Embryonic facial prominence (tissue), 1 donor: ENCODE results near the gene DCN.
"Not testable (repeated sequence)": the region's sequence is repeated elsewhere in the genome, so short reads cannot be mapped to it uniquely, and the experiment has no call there.

Experiments
- DNase-seq: peaks from one replicate; pipeline ENCODE4 v3.0.0-alpha.2; 2016; ENCODE audit errors: extremely low spot score

Gene DCN, protein sequence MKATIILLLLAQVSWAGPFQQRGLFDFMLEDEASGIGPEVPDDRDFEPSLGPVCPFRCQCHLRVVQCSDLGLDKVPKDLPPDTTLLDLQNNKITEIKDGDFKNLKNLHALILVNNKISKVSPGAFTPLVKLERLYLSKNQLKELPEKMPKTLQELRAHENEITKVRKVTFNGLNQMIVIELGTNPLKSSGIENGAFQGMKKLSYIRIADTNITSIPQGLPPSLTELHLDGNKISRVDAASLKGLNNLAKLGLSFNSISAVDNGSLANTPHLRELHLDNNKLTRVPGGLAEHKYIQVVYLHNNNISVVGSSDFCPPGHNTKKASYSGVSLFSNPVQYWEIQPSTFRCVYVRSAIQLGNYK

DNA sequence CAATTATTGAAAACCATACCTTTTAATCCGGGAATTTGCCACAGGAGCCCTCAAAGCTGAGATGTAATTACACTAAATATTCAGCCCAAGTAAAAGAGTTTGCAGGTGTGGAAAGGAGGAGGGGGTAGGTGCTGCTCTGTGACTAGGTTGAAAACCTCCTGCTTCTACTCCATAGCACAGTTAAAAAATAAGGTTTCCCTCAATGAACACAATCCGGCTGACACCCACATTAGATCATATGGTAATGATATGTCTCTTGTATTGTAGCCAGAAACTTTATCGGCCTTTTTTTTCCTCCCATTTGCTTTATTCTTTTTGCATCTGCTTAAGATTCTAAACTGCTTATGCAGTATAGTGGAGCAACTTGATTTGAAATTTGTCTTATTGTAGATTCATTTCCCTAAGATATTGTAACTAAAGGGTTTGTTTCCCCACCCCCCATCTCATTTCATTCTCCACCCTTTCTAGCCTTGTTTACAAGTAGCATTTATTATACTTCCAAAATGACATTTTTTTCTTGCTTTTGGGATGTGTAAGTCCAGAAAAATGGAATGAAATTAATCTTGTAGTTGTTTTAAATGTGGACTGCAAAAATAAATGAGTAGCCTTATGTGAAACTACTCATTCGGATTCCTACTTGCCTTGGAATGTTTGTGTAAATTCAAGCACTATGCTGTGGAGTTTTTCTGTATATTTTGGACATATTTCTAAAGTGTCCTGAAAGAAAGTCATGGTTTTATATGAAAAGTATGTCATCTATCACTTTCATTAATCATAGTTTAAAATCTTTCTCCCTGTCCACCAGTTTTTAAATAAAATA, at the start of gene DCN:
Gene DCN, minus strand, starts transcription at position 182 of the 820 bp plus-strand sequence. CDS start 4,265 bp downstream, outside the sequence.
- DNase-seq, result peak; percentile 78

DNA sequence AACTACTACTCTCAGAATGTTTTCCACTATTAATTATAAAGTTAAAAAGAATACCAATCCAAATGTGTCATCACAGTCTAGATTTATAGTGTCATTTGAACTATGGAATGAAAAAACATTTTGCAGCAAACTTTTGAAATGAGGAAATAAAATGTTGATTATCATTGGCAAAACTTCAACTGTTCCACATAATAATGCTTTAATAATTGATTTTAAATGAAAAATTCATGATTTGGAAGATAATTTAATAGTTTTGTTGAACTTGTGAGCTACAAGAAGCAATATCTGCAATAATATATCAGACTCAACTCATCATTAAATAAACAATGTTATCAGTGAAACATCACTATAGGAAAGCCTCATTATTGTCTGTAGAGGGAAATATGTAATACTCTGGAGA, 48.2 kb upstream of the DCN start:
- DNase-seq, result no peak

DNA sequence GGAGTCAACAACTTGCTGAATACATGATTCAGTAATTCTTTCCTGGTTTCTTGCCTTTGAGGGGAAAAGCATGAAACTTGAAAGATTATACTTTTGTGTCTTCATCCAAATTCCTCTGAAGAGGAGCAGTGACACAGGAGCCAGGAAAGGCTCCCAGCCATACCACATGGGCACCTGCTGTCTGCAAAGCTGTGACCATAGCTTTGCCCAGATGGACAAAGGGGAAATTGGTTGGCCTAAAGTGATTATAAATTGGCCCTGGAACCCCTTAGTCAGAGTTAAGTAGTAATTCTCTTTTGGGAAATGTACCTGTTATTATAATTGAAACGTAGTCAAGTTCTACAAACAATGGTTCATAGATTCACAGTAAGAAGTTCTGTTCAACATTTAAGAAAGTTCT, 44.3 kb upstream of the DCN start:
- DNase-seq, result no peak

DNA sequence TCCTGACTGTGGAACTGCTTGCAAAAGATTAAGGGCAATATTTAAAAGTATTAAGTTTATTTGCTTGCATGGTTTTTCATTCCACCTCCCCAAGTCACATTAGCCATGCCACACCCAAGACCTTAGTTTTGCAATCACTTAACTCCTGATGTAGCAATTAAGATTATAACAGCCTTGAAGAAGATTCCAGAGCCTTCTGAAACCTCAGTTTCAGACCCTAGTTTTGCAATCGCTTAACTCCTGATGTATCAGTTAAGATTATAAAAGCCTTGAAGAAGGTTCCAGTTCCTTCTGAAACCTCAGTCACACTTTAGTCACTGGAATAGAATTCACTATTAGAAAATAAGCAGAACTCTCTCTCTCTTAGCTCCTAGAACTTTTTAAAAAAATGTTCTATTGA, 42.7 kb upstream of the DCN start:
- no peak for DNase-seq

DNA sequence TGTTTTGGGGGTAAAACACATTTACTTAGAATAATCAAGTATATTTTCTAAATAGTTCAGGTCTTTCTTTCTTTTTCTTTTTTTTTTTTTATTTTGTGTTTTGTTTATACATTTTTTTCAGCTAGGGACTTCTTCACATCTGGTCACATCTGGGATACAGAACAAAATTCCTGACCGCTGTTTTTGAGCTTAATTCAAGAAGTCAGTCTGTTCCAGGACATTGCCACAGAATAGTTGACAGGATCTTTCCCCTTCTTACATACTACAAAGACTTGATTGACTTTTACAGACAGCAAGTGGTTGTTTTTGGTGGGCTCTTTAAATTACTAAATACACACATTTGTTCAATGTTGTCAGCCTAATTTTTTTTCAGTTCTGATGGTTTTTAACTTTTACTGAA, 41.8 kb upstream of the DCN start:
- DNase-seq, result no peak

DNA sequence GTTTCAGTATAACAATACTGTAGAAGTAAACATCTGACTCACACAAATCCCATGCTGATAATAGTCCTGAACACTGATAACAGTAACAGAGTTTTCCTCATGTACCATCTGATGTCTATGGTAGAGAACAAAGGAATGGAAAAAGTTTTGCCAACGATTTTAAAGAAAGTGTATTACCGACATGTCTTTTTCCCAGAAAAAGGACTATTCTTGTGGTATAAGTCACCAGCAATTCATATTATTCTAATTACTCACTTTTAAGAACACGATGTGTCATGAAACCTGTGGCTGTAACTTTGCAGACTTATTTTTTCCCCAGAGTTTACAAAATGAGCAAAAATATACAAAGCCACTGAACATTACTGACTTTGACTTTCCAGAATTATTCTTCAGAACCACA, 40.1 kb upstream of the DCN start:
- no peak for DNase-seq

DNA sequence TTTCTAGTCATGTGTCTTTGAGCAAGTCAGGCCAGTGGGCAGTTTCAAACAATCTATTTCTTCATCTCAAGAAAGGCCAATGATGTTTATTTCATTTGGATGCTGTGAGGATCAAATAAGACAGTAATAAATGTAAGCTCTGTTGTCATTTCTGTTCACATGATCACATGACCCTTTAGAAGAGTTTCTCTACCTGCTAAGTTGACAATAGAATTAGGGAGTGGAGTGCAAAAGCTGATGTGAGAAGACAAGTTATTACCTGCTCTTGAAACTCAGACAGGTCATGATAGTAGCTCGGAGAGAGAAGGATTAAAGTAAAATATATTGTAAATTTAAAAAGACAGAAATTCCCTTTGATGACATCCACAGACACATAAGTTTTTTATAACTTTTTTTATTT, 37.3 kb upstream of the DCN start:
- DNase-seq, result no peak

DNA sequence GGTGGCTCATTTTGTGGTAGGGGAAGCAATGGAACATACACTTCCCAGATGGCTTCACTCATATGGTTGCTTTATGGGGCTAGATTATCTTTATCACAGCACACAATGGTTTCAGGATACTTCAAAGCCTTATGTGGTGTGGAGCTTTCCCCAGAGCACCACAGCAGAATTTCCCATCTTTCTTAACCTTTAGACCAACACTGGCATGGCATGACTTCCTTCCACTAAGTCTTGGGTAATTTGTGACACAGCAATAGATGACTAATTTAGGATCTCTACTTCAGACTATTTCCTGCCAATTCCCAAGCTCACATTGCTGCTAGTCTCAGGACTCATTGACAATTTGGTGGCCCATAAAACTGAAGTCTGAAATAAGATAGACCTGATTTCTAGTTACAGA, 36.9 kb upstream of the DCN start:
- no peak for DNase-seq

DNA sequence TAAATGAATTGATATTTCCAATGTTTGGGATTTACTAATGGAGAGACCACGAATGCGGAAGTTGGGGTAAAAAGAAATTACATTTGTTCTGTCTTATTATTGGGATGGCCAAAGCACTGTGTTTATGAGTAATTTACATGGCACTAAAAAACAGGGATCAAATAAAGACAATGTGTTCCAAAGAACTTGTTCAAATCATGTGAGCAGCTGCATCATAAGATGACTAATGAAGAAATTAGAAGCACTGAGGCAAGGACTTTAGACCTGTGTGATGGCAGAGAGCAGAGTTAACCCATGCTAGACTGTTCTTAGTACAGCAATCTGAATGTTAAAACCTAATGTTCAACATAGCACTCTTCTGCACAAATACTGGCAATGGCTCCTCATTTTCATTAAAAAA, 34.3 kb upstream of the DCN start:
- no peak for DNase-seq

DNA sequence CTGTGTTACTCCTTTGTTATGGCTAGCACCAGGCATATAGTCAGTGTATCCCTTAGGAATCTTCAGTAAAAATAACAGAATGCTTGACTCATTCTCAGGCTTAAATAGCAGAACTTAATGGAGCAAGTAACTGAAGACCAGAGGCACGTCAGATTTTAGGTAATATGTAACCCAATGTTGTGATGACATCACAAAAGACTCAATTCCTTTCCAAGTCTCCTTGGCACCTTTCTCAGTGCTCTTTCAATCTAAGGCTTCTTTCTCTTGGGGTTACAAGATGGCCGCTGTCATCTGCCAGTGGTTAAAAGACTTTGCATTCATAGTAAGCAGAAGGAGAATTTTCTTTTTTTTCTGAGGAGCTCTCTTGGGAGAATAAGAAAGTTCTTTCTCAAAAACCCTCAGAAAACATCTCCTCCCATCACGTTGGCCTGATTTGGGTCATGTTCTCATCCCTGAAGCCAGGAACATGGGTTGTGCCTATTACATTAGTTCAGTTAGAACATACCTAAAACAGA, 33.4 kb upstream of the DCN start:
- no peak for DNase-seq

DNA sequence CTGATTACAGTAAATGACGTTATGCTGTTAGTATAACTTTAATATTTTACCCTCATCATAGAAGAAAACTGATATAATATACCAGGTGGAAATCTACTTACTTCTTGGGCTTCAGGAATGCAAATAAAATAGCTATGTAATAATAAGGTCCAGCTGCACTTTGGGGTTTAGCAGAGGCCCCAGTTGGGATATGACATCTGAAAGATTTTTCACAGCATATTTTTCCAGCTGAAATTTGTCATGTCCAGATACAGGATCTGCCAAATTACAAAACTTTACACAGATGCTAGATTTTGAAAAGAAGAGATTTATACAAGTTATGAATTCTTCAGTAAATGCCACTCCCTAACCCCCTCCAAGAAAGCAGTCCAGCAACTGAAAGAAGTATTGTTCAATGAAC, 29.2 kb upstream of the DCN start:
- no peak for DNase-seq

DNA sequence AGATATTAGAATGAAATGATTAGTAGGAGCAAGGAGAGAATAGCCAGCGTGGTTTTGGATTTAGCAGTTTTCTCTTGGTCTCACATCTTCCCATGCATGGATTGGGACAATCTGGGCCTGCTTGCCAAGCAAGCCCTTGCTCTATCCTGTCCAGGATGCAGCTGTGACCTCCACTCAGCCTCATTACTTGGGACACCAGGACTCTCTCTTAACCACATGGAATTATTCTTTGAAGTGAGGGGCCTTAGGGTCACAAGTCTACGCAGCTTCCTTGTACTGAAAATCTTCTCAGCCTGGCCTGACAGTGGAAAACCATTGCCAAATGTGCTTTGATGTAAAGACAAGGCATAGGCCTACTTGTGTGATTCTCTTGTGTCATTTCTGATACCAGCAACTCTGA, 28.0 kb upstream of the DCN start:
- DNase-seq, result no peak

DNA sequence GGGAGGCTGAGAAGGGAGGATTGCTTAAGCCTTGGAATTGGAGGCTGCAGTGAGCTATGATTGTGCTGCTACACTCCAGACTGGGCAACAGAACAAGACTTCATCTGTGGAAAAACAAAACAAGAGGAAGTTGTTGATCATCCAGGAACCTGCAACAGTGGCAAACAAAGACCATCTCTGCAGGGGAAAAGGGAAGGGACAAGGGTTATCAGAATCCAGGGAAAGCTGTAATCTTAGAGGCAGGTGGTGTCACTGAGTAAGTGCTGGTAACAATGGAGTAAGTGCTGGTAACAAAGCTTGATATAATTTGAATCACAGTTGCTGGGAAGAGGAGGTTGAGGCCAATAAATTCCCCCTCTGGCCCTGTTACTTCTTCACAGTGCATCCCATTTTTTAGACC, 27.5 kb upstream of the DCN start:
- no peak for DNase-seq

DNA sequence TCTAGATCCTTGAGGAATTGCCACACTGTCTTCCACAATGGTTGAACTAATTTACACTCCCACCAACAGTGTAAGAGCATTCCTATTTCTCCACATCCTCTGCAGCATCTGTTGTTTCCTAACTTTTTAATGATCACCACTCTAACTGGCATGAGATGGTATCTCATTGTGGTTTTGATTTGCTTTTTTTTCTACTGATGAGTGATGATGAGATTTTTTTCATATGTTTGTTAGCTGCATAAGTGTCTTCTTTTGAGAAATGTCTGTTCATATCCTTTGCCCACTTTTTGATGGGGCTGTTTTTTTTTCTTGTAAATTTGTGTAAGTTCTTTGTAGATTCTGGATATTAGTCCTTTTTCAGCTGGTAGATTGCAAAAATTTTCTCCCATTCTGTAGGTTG, 24.7 kb upstream of the DCN start:
- not testable (repeated sequence) for DNase-seq

DNA sequence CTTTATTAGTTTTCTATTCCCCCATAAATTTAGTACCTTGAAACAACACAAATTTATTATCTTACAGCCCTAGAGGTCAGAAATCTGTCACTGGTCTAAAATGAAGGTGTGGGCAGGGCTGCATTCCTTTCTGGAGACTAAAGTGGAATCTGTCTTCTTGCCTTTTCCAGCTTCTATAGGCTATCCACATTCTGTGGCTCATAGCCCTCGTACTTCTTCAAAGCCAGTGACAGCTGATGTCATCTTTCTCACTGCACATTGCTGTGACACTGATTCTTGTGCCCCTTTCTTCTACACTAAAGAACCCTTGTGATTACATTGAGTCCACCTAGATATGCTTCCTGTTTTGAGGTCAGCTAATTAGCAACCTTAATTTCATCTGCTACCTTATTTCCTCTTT, 23.2 kb upstream of the DCN start:
- DNase-seq, result no peak

DNA sequence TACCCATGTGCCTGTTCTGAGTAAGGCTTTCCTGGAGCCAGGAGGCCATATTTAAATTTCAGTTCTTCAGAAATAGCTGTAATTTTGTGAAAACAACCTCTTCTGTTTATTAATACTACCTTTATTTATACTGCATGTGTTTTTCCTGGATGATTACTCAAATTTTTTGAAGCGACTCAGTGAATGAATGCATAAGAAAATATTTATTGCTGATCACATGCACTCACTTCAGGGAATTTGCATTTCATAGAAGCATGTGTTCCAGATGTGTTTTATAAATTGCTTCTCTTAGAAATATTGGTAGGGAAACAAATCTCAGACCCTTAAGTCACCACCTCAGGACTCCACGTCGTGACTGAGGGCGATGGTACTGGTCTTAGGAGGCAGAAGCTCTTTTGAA, 21.8 kb upstream of the DCN start:
- DNase-seq, result no peak

DNA sequence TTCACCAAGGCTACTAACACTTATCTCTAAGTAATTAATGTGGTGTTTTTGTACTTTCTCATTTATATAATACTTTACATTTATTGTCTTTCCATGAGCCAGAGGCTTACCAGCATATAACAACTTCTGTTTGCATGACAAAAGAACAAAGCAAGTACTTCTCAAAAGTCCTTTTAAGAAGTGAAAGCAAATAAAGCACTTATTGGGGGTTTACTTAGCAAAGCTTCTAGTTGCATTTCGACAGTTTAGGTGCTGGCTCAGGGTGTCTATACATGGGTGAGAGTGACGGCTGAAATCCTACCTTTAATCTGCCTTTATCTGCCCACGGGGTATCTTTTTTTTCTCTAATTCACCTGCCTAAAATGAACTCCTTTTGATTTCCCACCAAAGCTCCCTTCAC, 21.0 kb upstream of the DCN start:
- no peak for DNase-seq

DNA sequence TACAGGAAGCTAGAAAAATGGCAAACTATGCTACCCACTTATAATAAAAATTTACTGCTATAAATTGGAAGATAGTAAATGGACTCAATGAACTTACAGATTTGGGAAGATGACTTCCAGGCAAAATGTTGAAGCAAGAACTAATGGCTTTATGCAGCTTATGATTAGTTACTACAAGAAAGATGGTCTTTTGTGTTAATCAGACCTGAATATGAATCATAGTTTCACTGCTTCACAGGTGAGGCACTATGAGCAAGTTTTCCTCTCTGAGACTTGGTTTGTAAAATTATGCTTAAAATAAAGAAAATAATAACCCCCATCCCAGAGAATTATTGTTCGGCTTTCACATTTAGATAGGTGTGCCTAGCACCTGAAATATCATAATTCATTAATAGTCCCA, 19.8 kb upstream of the DCN start:
- no peak for DNase-seq

DNA sequence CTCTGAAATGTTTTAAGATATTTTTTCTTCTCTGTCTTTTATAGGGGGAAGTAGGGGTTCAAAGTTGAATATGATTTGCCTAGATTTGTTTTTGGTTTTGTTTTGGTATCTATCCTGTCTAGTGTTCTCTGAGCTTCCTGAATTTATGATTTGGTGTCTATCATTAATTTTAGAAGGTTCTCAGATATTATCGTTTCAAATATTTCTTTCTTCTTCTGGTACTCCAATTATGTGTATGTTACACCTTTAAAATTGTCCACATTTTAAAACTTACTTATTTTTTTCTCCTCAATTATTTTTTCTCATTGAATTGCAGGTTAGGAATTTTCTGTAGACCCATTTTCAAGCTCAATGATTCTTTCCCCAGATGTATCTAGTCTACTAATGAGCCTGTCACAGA, 13.8 kb upstream of the DCN start:
- DNase-seq, result no peak

DNA sequence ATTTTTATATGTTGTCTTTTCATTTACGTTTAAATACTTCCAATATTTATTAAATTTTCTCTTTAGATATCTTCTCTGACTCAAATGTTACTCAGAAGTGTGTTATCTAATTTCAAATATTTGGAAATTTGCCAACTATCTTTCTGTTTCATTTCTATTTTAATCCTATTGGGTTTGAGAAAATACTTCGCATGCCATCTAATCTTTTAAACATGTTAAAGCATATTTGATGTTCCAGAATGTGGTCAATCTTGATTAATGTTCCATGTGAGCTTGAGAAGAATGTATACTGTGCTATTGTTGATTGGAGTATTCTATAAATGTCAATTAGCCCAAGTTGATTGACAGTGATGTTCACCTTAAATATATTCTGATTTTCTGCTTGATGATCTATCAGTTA, 11.9 kb upstream of the DCN start:
- DNase-seq, result no peak

DNA sequence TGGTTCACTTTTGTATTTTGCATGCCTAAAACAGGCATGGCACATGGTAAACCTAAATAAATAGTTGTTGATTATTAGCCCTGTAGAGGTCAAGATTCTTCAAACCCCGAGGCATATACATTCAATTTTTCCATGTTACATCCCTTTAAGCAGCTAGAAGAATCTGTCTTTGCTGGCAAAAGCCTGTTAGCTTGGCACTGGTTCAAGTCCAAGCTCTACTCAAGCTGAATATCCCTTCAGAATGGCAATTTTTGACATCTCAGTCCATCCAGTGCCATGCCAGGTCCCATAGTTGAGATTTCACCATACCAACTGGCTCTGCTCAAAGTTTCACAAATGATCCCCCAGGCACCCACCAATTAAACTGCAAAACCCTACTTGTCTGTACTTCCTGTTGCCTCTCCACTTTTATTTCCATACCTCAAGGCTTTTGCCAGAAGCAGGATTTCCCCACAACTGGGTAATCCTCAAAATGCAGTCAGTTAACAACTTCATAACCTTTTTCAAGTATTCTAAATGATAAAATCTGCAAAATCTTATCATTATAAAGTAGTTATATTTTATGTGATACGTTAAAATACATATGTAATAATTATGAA, 9.0 kb upstream of the DCN start:
- DNase-seq, result no peak

DNA sequence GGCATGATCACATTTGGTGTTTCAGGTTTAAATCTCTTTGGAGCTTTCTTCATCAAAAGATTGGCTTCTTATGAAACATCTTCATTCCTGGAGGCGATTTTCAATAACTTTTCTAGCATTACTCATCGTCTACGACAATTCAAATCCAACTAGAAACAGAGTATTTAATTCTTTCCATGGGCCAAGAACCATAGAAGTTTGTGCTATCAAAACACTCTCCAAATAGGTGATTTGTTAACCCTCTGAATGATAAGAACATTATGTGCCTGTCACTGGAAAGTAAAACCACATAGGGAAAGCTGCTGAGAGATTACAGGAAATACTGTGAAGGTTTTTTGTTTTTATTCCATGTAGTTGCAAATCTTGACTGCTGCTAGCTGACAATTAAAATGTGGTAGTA, 6.9 kb upstream of the DCN start:
- DNase-seq, result no peak

DNA sequence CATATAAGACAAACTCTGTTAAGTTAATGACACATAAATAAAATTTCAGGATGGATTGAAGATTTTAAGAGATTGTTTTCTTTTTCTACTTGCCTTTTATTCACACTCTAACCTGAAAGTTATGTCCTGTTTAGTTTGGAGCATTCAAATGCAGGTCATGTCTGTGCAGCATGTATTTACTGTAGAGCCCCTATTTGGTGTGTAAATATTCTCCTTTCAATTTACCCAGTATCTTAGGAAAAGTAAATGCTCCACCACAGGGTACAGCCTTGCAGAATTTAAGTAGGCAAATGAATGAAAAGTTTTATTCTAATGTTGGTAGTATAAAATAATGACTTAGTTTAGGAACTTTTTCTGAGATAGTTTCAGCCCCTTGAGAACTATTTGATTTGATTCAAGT, 6.2 kb upstream of the DCN start:
- no peak for DNase-seq
